COLO829 (cell line): Measurements from ENCODE around the gene KIF6.
A peak's percentile ranks its signal among the peaks of the same experiment; 100 is the strongest.

Experiments used
- DNase-seq: peaks from one replicate; pipeline ENCODE4 v3.0.0; 2012; ENCODE audit warnings: low spot score

Gene KIF6

GRCh38 chr6:39281312-39281980, 443.8 kb downstream of the KIF6 start:
- DNase-seq: no peak

- DNase-seq: peak; percentile 32
Measured at GRCh38 chr6:39280247-39280731, 444.9 kb downstream of the KIF6 start.
